GM12801 (cell line): ENCODE data around the gene PNRC1.

ENCODE experiments used
- TF ChIP-seq, protein P1 (sequence below): IDR thresholded peaks from one replicate; pipeline ENCODE4 v1.5.1; 2011; ENCODE audit warnings: control low read depth; ENCODE audit not compliant: insufficient read length; ENCODE audit errors: extremely low read depth

Gene PNRC1

DNA sequence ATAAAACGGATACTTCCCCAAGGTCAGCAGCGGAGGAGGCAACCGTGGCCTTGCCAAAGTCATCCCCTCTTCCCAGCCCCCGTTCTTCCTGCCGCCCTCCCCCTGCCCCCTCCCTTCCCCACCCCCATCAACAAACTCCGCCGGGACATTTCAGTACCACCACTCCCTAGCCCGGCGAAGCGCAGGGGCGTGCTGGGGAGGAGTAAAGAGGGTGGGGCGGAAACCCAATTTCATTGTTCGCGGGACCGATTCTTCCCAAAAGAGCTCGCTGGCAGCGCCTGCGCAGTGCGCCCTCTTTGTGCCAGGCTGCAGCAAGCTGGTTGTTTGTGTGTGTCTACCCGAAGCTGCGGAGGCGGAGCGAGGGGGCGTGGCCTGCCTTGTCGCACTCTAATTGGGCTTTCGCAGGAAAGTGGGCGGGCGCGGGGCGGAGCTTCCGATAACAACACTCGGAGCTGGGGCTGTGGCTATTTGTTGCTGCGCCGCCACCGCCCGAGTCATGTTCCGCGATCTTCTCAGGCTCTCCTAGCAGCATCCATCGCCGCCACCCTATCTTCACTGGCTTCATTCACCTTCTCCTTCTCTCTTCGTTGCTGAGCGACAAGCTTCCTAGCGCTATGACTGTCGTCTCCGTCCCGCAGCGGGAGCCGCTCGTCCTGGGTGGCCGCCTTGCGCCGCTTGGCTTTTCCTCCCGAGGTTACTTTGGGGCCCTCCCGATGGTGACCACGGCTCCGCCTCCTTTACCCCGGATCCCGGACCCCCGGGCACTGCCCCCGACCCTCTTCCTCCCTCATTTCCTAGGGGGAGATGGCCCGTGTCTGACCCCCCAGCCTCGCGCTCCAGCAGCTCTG lies at the start of gene PNRC1:
PNRC1 (plus strand) TSS at position 471 of the 848 bp plus-strand sequence; CDS start at position 615, 144 bp downstream.
- TF ChIP-seq, protein P1, sequence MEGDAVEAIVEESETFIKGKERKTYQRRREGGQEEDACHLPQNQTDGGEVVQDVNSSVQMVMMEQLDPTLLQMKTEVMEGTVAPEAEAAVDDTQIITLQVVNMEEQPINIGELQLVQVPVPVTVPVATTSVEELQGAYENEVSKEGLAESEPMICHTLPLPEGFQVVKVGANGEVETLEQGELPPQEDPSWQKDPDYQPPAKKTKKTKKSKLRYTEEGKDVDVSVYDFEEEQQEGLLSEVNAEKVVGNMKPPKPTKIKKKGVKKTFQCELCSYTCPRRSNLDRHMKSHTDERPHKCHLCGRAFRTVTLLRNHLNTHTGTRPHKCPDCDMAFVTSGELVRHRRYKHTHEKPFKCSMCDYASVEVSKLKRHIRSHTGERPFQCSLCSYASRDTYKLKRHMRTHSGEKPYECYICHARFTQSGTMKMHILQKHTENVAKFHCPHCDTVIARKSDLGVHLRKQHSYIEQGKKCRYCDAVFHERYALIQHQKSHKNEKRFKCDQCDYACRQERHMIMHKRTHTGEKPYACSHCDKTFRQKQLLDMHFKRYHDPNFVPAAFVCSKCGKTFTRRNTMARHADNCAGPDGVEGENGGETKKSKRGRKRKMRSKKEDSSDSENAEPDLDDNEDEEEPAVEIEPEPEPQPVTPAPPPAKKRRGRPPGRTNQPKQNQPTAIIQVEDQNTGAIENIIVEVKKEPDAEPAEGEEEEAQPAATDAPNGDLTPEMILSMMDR, result no peak

DNA sequence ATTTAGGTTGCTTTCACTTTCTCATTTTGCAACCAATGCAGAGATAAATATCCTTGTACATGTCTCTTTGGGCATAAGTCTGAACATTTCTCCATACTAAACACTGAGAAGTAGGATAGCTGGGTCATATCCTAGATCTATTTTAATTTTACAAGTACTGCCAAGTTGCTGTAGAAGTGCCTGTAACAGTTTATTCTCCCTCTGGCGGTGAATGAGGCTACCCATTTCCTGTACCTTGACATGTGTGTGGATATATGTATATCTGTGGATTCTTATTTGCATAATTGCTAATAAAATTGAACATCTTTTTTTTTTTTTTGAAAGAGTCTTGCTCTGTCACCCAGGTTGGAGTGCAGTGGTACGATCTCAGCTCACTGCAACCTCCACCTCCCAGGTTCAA lies 48.0 kb upstream of the PNRC1 start:
- TF ChIP-seq, protein P1, result no peak

DNA sequence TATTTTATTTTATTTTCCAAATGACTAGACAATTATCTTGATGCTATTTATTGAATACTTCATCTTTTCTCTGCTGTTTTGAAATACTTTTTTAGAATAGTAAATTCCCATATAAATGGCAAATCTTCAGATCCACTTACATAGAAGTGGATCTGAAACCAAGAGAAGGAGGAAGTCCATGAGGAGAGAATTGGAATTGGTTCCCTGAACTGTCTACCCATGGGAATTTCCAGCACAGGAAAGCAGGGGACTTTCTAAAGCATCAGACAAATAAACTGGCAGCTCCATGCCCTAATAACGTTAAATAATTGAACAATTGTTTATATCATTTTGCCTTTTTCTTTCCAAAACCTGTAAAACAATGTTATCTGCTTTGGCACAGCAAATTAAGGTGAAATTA lies 47.1 kb upstream of the PNRC1 start:
- TF ChIP-seq, protein P1, result no peak

DNA sequence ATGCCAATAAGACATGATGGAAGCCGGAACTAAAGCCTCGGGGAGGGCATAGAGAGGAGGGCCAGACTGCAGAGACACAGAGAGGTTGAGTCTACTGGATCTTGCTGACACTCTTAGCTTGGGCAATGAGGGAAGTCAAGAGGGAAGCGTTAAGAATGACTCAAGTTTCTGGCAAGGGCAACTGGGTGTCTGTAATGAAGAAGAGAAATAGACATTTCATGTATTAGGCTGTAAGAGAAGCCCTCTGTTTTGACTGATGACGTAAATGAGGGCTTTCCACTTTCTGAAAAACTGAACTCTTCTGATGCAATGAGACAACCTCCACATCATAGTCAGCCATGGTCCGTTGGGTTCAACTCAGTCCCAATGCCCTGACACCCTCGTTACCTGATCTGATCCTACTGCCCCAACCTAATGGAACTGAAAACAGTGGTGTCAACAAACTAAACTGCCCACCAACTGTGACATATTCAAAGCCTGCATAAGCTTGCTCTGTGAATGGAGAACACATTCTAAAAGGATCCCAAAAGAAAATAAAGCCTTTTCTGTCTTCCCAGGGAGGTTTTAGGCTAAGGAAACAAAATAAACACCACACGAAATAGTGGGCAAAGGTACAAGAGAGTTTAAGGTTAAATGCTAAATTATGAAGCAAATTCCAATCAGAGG lies 45.8 kb upstream of the PNRC1 start:
- TF ChIP-seq, protein P1, result no peak

DNA sequence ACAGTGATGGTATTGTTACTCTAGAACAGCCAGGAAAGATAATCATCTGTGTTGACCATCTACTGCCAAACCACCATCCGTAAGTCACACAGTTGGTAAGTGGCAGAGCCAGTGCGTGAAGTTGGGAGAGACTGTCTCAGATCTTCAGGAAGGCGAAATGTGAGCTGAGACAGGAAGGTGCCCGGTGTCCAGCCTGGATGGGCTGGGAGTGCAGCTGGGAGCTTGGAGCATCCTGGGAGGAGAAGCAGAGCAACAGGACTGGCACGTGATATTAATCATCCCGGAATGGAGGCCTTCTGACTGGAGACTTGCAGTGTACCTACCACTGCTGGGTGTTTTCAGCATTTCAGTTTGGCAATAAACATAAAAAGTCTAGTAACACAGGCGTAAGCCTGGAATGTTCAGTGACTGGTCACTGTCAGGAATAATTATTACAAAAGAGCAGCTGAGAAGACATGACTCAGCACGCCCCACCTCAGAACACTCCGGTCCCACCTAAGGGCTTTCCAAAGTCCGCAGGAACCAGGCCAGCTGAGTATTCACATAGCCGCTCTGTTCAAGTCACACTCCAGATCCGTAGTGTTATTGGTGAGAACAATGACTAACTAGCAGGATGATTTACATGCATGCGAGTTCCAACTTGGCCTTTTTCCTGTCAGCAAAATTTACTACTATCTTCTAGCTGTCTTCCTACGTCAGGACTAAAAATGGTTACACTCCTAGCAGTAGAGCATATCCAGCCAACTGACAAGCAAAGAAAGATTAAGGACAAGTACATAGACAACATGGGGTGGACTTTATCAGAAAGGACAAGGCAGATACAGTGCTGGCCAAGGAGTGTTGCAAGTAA lies 45.1 kb upstream of the PNRC1 start:
- TF ChIP-seq, protein P1, result no peak

DNA sequence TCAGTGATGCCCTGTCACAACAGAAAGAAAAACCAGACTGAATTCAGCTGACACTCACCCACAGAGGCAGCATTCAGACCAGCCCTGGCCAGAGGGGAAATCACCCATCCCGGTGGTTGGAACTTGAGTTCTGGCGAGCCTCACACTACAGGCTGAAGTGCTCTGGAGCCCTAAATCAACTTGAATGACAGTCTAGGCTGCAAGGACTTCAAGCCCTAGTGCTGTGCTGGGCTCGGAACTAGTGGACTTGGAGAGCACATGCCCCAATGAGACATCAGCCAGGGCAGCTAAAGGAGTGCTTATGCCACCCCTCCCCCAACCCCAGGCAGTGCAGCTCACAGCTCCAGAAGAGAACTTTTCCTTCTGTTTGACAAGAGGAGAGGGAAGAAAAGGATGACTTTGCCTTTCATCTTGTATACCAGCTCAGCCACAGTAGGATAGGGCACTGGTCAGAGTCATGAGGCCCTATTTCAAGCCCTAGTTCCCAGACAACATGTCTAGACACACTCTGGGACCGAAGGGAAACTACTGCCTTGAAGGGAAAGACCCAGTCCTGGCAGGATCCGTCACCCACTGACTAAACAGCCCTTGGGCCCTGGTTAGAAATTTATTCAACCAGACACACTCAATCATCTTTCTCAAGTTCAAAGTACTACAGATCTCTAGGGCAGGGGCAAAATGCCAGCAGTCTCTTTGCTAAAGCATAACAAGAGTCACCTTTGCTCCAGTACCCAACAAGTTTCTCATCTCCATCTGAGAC lies 43.2 kb upstream of the PNRC1 start:
- TF ChIP-seq, protein P1, result no peak
